ENCODE data around the gene SAMD8. TPM values are rescaled to one million over a fixed set of nuclear protein-coding genes. Genes with fewer than 3 reads are reported as not detected.

Gene SAMD8
- total and polyA plus RNA-seq, 10 of the 15 experiments (the other 5 are each of a cell fraction or from before 2014, with no cell fraction given), result 2.8 to 26.0 (median 9.3) TPM

DNA sequence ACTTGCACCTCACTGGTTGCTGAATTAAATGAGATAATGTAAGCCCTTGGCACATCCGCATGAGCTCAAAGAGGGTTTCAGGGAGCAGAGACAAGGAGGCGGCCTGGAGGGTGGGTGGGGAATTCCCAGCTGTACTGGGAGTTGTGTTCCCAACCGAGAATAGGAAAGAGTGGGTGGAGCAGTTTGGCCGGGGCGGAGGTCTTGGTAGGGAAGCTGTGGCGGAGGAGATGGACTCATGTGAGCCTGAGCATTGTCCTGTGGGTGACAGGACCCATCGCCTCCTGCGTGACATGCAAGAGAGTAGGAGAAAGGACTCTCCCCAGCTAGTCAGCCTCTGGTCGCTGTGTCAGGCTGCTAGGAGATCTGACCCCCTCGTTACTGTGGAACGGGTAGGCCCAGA, 41.0 kb upstream of the SAMD8 start:
- no peaks in the 10 kb centered on the region for H3K36me3 ChIP-seq (ENCODE audit: control insufficient read depth in 2 of 2, insufficient read depth in 2 of 2, low read length in 1 of 2)
- ChIA-PET SMC1A (ENCODE audit: uncharacterized antibody, unreplicated experiment) (no interaction called here), RAD21 (ENCODE audit: unreplicated experiment) (no interaction called here), CTCF (interaction anchor here (0.7 kb wide), 1 partner anchor 51 kb away, joined by 3 read pairs; no protein-coding TSS in a partner anchor), POLR2A (no interaction called here)
- intact Hi-C loops (cut with micrococcal nuclease; ENCODE audit: unreplicated experiment), result no loop called here
- WGBS (ENCODE audit: insufficient coverage, insufficient replicate concordance, low lambda C conversion rate, missing lambda C conversion rate), result 49% methylated on average over 11 of the region's 11 CpGs
- DNase-seq (ENCODE audit: low read depth, low spot score), result no peak
- no peaks in the 10 kb centered on the region for H3K9me3 ChIP-seq (replicated peaks; ENCODE audit: control insufficient read depth, insufficient read depth, low read length)
- H4K20me1 ChIP-seq (ENCODE audit: control insufficient read depth, insufficient read depth), result no peaks in the 10 kb centered on the region
- BruUV-seq (replicated peaks), result no TSS peak
- TF ChIP-seq TCF3 (IDR thresholded peaks at IDR 0.05; ENCODE audit: borderline replicate concordance, insufficient read depth, low read depth, low read length), result no peak
- TF ChIP-seq USF2 (IDR thresholded peaks at IDR 0.05; ENCODE audit: borderline replicate concordance, low read depth, low read length), result no peak
- no peak for TF ChIP-seq CEBPZ (IDR thresholded peaks at IDR 0.05; ENCODE audit: low read depth, low read length)
- TF ChIP-seq, protein P1, sequence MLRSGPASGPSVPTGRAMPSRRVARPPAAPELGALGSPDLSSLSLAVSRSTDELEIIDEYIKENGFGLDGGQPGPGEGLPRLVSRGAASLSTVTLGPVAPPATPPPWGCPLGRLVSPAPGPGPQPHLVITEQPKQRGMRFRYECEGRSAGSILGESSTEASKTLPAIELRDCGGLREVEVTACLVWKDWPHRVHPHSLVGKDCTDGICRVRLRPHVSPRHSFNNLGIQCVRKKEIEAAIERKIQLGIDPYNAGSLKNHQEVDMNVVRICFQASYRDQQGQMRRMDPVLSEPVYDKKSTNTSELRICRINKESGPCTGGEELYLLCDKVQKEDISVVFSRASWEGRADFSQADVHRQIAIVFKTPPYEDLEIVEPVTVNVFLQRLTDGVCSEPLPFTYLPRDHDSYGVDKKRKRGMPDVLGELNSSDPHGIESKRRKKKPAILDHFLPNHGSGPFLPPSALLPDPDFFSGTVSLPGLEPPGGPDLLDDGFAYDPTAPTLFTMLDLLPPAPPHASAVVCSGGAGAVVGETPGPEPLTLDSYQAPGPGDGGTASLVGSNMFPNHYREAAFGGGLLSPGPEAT (IDR thresholded peaks at IDR 0.05; ENCODE audit: low read depth), result no peak
- TF ChIP-seq POLR2AphosphoS2 (IDR thresholded peaks at IDR 0.05; ENCODE audit: low read depth, low read length), result no peak
- TF ChIP-seq NRF1 (conservative IDR thresholded peaks at IDR 0.05; ENCODE audit: low read depth, low read length), result no peak
- TF ChIP-seq BRCA1 (IDR thresholded peaks at IDR 0.05; ENCODE audit: low read depth, low read length), result no peak
- no peak overlapping the region for H3K9ac ChIP-seq (ENCODE audit: control insufficient read depth, insufficient read depth, low read length)
- H3K4me1 ChIP-seq (ENCODE audit: control insufficient read depth, insufficient read depth, low read length), result no peaks in the 10 kb centered on the region
- H3K27me3 ChIP-seq (replicated peaks in 1 of 2; ENCODE audit: control insufficient read depth in 2 of 2, insufficient read depth in 2 of 2, low read length in 1 of 2), result no peaks in the 10 kb centered on the region
- FAIRE-seq, result no peak
- no peak overlapping the region for H3K4me2 ChIP-seq (ENCODE audit: control insufficient read depth, insufficient read depth)
- no peak overlapping the region for H2AFZ ChIP-seq (ENCODE audit: control insufficient read depth, low read depth, low read length)
- ATAC-seq, result no peak
- no peaks in the 10 kb centered on the region for H3K79me2 ChIP-seq (ENCODE audit: control insufficient read depth, insufficient read depth, low read length)
- H3K4me3 ChIP-seq, result no peak overlapping the region
- no peak overlapping the region for H3K27ac ChIP-seq (ENCODE audit: control insufficient read depth, insufficient read depth)
- in situ Hi-C loops (cut with MboI), result no loop called here

Data from GM12878 (cell line).